GM23338 (cell line): ENCODE measurements around the gene NIF3L1. TPM values are rescaled to one million over a fixed set of nuclear protein-coding genes. Genes with fewer than 3 reads are reported as not detected.

Source experiments
- ATAC-seq: fragments of 200-7000 bp; cut with Tn5 transposase; 3 replicates; pipeline ENCODE4 v1.9.1; 2020
- DNase-seq: peaks from one replicate; pipeline ENCODE4 v3.0.0-alpha.2; 2015; ENCODE audit warnings: low spot score
- H2AFZ ChIP-seq: fragments of 200-600 bp; sonication (generic); 2 replicates; pipeline ENCODE4 v1.8.0; 2016; ENCODE audit warnings: antibody characterized with exemption, mild to moderate bottlenecking, moderate library complexity
- H3F3A ChIP-seq: fragments of 200-600 bp; sonication (generic); replicated peaks from 2 replicates; pipeline ENCODE4 v1.8.0; 2017; ENCODE audit warnings: antibody characterized with exemption, mixed run types, low read depth
- H3K27ac ChIP-seq: fragments of 200-600 bp; sonication (generic); 2 replicates; pipeline ENCODE4 v1.6.1; 2016; ENCODE audit warnings: low read depth
- H3K27me3 ChIP-seq: fragments of 200-600 bp; sonication (generic); 2 replicates; pipeline ENCODE4 v1.8.0; 2016; ENCODE audit warnings: mild to moderate bottlenecking, mixed run types, moderate library complexity; ENCODE audit not compliant: insufficient read depth
- H3K36me3 ChIP-seq: fragments of 200-600 bp; sonication (generic); 2 replicates; pipeline ENCODE4 v1.8.0; 2016; ENCODE audit warnings: mild to moderate bottlenecking; ENCODE audit not compliant: insufficient read depth
- H3K4me1 ChIP-seq: fragments of 200-600 bp; sonication (generic); 2 replicates; pipeline ENCODE4 v1.8.0; 2016; ENCODE audit warnings: mild to moderate bottlenecking, moderate library complexity; ENCODE audit not compliant: insufficient read depth
- H3K4me2 ChIP-seq: fragments of 200-600 bp; sonication (generic); 2 replicates; pipeline ENCODE4 v1.7.1; 2017; ENCODE audit warnings: mixed run types
- H3K4me3 ChIP-seq: fragments of 200-600 bp; sonication (generic); 2 replicates; pipeline ENCODE4 v1.6.1; 2016; ENCODE audit warnings: mixed run types
- H3K79me2 ChIP-seq: fragments of 200-600 bp; sonication (generic); replicated peaks from 2 replicates; pipeline ENCODE4 v1.8.0; 2017; ENCODE audit warnings: mild to moderate bottlenecking; ENCODE audit not compliant: insufficient read depth
- H3K9me2 ChIP-seq: fragments of 200-600 bp; sonication (generic); 2 replicates; pipeline ENCODE4 v1.8.0; 2017; ENCODE audit not compliant: insufficient read depth
- H4K20me1 ChIP-seq: fragments of 200-600 bp; sonication (generic); replicated peaks from 2 replicates; pipeline ENCODE4 v1.8.0; 2017; ENCODE audit warnings: mild to moderate bottlenecking; ENCODE audit not compliant: insufficient read depth
- H3K27ac Mint-ChIP-seq: 2 replicates; pipeline ENCODE4 v1.8.0; 2020; ENCODE audit warnings: inconsistent platforms, mild to moderate bottlenecking, moderate library complexity, mixed read lengths
- H3K27me3 Mint-ChIP-seq: 3 replicates; pipeline ENCODE4 v1.8.0; 2022; ENCODE audit warnings: low read depth, mild to moderate bottlenecking, moderate library complexity, mixed read lengths, inconsistent platforms; ENCODE audit not compliant: insufficient read depth, poor library complexity
- H3K36me3 Mint-ChIP-seq: 3 replicates; pipeline ENCODE4 v1.8.0; 2021; ENCODE audit warnings: low read depth, mild to moderate bottlenecking, inconsistent platforms, moderate library complexity, mixed read lengths
- H3K4me1 Mint-ChIP-seq: 3 replicates; pipeline ENCODE4 v1.8.0; 2020; ENCODE audit warnings: mild to moderate bottlenecking, inconsistent platforms, mixed read lengths
- H3K4me3 Mint-ChIP-seq: 3 replicates; pipeline ENCODE4 v1.8.0; 2021; ENCODE audit warnings: moderate library complexity, mild to moderate bottlenecking, inconsistent platforms, mixed read lengths
- H3K9me3 Mint-ChIP-seq: 3 replicates; pipeline ENCODE4 v1.8.0; 2020; ENCODE audit warnings: moderate library complexity, mild to moderate bottlenecking, inconsistent platforms, mixed read lengths
- CREB1 ChIP-seq: fragments of 250-450 bp; sonication (Bioruptor Pico); IDR thresholded peaks from 2 replicates; pipeline ENCODE4 v1.5.0; 2020; ENCODE audit warnings: low read depth, mild to moderate bottlenecking, moderate library complexity
- ETS1 ChIP-seq: IDR thresholded peaks from 2 replicates; pipeline ENCODE4 v1.6.1; 2016; ENCODE audit warnings: antibody characterized with exemption
- EZH2 ChIP-seq: fragments of 200-600 bp; sonication (generic); IDR thresholded peaks from one replicate; pipeline ENCODE4 v1.8.0; 2017; ENCODE audit warnings: antibody characterized with exemption, mild to moderate bottlenecking, low read depth; ENCODE audit not compliant: unreplicated experiment
- EZH2phosphoT487 ChIP-seq: fragments of 200-600 bp; sonication (generic); IDR thresholded peaks from one replicate; pipeline ENCODE4 v1.8.1; 2018; ENCODE audit warnings: antibody characterized with exemption; ENCODE audit not compliant: unreplicated experiment
- POLR2AphosphoS5 ChIP-seq: IDR thresholded peaks from 2 replicates; pipeline ENCODE4 v1.6.1; 2016; ENCODE audit warnings: antibody characterized with exemption, low read depth
- REST ChIP-seq: IDR thresholded peaks from one replicate; pipeline ENCODE4 v1.6.1; 2018; ENCODE audit warnings: antibody characterized with exemption; ENCODE audit not compliant: unreplicated experiment
- ZNF114 ChIP-seq: fragments of 250-450 bp; sonication (Bioruptor Pico); IDR thresholded peaks from 2 replicates; pipeline ENCODE4 v1.5.0; 2020; ENCODE audit warnings: mild to moderate bottlenecking, moderate library complexity
- long read RNA-seq: library from polyadenylated mRNA; unstranded; transcript quantifications from one replicate; pipeline ENCODE4 v2.0.0, GENCODE V29; 2020; ENCODE audit not compliant: unreplicated experiment
- polyA plus RNA-seq: library from polyadenylated mRNA; unstranded; fragments of >200 nt; fragmentation: Nextera tagmentation; extraction: Ambion mirVana; gene quantifications from 2 replicates; pipeline ENCODE4 v1.2.1, GENCODE V29; 2016
- total RNA-seq: library from RNA; depleted of rRNA; stranded (reverse); fragments of >200 nt; shearing (Covaris generic); gene quantifications from 2 replicates; pipeline ENCODE4 v1.2.3, GENCODE V29; 2014; rRNA removed

Gene NIF3L1, protein sequence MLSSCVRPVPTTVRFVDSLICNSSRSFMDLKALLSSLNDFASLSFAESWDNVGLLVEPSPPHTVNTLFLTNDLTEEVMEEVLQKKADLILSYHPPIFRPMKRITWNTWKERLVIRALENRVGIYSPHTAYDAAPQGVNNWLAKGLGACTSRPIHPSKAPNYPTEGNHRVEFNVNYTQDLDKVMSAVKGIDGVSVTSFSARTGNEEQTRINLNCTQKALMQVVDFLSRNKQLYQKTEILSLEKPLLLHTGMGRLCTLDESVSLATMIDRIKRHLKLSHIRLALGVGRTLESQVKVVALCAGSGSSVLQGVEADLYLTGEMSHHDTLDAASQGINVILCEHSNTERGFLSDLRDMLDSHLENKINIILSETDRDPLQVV
- total RNA-seq (53.0 and 63.9 TPM in 2 replicates), polyA plus RNA-seq (62.8 and 70.8 TPM in 2 replicates)
- long read RNA-seq, transcript NIF3L1-201 (7 exons, 1,626 nt) = minor isoform, 9 of 60 reads
- long read RNA-seq, transcript NIF3L1-202 (7 exons, 1,680 nt) = major isoform, 19 of 60 reads
- long read RNA-seq, partial matches to known transcripts = 11 of 60 reads
- long read RNA-seq, other reads (novel, unspliced or antisense) = 20 of 60 reads

DNA sequence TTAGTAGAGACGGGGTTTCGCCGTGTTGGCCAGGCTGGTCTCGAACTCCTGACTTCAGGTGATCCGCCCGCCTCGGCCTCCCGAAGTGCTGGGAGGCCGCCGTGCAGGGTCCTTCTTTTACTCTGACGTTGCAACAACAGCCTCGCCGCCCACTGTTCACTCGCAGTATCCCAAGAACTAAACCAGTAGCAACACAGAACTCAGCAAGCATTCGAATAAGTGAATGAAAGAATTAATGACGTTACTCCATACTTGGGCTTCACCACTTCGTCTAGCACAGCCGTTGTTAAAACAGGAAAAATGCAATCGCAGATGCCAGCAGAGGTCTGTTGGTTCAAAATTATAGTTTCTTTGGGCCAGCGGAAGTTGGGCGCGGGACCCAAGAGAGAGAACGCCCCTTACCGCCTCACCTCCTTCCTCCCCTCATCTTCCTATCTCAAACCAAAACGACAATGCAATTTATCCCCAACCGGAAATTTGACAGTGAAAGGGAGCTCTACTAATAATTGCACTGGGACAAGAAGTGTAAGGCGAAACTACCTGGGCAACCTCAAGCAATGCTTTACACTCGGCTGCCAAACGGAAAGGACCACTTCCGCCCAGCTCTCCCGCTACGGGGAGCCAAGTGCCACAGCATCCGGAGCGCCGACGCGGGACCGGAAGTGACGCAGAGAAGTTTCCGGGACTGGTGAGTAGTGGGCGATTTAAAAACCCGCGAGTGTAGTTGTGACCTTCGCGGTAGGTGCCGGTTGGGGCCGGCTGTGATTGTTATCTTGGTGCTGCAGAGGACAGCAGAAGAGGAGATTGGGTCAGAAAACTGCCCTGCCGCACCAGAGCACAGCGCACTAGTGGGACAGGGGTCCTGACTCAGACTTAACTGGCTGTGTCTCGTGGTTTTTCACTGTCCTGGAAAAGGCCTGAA lies at the start of gene NIF3L1, which contains the start of gene PPIL3:
Gene NIF3L1 (plus strand): TSS at position 668 of the 922 bp plus-strand sequence. CDS start 2,573 bp downstream, outside the sequence.
Gene PPIL3 (minus strand): TSS at position 374 of the 922 bp plus-strand sequence. CDS start 1,462 bp downstream, outside the sequence.
- H3K4me2 ChIP-seq = peak within 1 kb of the TSS; percentile 91
- H4K20me1 ChIP-seq = no peaks in the 10 kb centered on the region
- peak within 1 kb of the TSS; percentile 100 for H3K27ac Mint-ChIP-seq
- peak; percentile 100 for DNase-seq
- H2AFZ ChIP-seq = peak within 1 kb of the TSS; percentile 77
- peaks cover 22% of the 10 kb centered on the region for H3K4me1 Mint-ChIP-seq
- peaks cover 16% of the 10 kb centered on the region for H3K4me1 ChIP-seq
- H3K27me3 Mint-ChIP-seq = peaks cover 15% of the 10 kb centered on the region
- H3K4me3 Mint-ChIP-seq = peak within 1 kb of the TSS; percentile 97
- H3F3A ChIP-seq = peaks cover 5% of the 10 kb centered on the region; the same call in 1 of the 2 replicates
- H3K27ac ChIP-seq = peak within 1 kb of the TSS; percentile 98
- H3K4me3 ChIP-seq = peak within 1 kb of the TSS; percentile 71
- TF ChIP-seq CREB1 (peak; percentile 94), REST (no peak), EZH2phosphoT487 (no peak), ZNF114 (no peak), POLR2AphosphoS5 (peak; percentile 74), EZH2 (no peak), ETS1 (peak; percentile 82; the same call in 1 of the 2 replicates)
- peaks cover 6% of the 10 kb centered on the region; the same call in 1 of the 2 replicates for H3K36me3 ChIP-seq
- no peaks in the 10 kb centered on the region for H3K9me2 ChIP-seq
- ATAC-seq = peak; percentile 92
- H3K36me3 Mint-ChIP-seq = peaks cover 29% of the 10 kb centered on the region
- H3K79me2 ChIP-seq = peaks cover 53% of the 10 kb centered on the region
- no peaks in the 10 kb centered on the region for H3K27me3 ChIP-seq
- H3K9me3 Mint-ChIP-seq = no peaks in the 10 kb centered on the region
